ENCODE measurements around the gene YARS2.
"Not testable (repeated sequence)": the region's sequence is repeated elsewhere in the genome, so short reads cannot be mapped to it uniquely, and the experiment has no call there.

Gene YARS2

DNA sequence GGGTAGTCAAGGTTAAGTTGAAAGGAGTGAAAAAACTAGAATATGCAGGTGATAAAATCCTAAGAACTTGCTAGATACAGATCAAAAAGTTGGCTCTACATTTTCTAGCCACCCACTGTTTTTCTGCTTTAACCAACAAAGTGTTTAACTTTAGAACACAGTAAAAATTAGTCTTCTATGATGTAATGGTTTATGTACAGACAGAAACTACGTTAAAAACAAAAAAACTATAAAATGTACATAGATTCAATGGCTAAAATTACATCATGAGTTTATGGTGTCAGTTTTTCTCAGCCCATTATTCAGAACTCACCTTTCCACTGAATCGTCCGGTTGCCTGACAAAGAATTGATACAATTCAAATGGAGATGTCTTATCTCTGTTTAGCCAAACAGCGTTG, 2.1 kb downstream of the YARS2 start:
- no peak for DNase-seq (ENCODE audit: low read depth, low spot score)

GRCh38 chr12:32743264-32743663, 12.4 kb downstream of the YARS2 start:
- no peak for DNase-seq (ENCODE audit: low read depth, low spot score)

DNA sequence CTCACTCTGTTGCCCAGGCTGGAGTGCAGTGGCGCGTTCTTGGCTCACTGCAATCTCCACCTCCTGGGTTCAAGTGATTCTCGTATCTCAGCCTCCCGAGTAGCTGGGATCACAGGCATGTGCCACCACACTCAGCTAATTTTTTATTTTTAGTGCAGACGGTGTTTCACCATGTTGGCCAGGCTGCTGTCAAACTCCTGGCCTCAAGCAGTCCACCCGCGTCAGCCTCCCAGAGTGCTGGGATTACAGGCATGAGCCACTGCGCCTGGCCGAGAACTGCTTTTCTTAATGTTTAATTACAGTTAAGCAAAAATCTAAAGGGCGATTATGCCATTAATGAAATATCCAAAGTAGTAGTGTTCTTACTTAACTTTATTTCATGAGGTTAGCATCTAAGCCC, 13.6 kb downstream of the YARS2 start:
- DNase-seq (ENCODE audit: low read depth, low spot score), result no peak

GRCh38 chr12:32739279-32739678, 16.4 kb downstream of the YARS2 start:
- DNase-seq (ENCODE audit: low read depth, low spot score), result no peak

- no peak for DNase-seq (ENCODE audit: low read depth, low spot score)
Measured at GRCh38 chr12:32737715-32738114, 18.0 kb downstream of the YARS2 start.

GRCh38 chr12:32736445-32736844, 19.3 kb downstream of the YARS2 start:
- DNase-seq (ENCODE audit: low read depth, low spot score), result no peak

- no peak for DNase-seq (ENCODE audit: low read depth, low spot score)
Measured at GRCh38 chr12:32734952-32735351, 20.7 kb downstream of the YARS2 start.

DNA sequence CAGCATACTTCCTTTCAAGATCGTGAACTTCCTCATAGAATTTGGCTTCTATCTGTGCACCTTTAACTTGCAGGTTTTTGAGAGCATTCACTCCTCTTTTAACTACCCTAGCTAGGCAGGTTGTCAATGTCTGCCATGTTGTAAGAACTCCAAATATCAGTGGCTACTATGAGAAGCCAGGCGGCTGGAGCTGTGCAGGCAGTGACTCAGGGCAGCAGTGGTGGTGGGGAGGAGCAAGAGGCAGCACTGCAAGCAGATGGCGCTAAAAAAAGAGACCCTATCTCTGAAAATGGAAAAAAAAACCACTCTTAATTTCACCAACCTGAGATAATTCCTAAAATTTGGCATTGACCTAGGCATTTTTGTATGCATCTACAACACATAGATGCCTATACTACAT, 28.5 kb downstream of the YARS2 start:
- DNase-seq (ENCODE audit: low read depth, low spot score), result no peak

- no peak for DNase-seq (ENCODE audit: low read depth, low spot score)
Measured at GRCh38 chr12:32726286-32726685, 29.4 kb downstream of the YARS2 start.

- not testable (repeated sequence) for DNase-seq (ENCODE audit: low read depth, low spot score)
Measured at GRCh38 chr12:32725308-32725707, 30.4 kb downstream of the YARS2 start.

DNA sequence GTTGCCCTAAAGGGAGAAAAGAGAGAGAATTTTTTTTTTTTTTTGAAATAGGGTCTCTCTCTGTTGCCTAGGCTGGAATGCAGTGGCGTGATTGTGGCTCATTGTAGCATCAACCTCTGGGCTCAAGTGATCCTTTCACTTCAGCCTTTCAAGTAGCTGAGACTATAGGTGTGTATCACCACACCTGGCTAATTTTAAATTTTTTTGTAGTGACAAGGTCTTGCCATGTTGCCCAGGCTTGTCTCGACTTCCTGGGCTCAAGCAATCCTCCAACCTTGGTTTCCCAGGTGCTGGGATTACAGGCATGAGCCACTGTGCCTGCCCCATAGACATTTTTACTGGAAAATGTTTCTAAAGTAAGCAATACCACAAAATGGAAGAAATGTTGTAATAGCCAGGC, 36.8 kb downstream of the YARS2 start:
- DNase-seq (ENCODE audit: low read depth, low spot score), result no peak

DNA sequence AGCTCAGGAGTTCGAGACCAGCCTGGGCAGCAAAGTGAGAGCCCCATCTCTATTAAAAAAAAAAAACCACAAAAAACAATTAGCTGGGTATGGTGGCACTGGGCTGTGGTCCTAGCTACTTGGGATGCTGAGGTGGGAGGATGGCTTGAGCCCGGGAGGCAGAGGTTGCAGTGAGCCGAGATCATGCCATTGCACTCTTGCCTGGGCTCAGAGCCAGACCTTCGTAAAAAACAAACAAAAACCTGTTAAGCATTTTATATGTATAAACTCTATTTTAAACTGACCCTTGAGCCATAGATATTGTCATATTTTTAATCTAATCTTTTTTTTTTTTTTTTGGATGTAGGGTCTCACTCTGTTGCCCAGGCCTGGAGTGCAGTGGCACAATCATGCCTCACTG, 40.9 kb downstream of the YARS2 start:
- no peak for DNase-seq (ENCODE audit: low read depth, low spot score)

DNA sequence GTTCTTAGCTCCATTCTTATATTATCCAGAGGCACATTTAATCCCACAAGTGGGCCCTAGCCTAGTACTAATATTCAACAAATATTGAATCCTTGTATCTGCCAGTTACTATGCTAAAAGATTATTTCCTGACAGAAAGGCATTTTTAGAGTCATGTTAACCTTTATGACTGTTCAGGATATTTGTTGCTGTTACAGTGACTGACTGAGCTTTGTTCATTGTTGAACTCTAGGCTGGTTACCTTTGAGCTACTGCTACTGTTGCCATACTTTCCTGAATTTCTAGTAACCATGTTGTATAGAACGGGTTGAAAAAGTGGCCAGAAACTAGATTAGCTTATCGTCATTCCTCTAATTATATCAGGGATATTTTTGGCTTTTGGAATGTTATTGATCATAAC, 46.8 kb downstream of the YARS2 start:
- no peak for DNase-seq (ENCODE audit: low read depth, low spot score)

- no peak for DNase-seq (ENCODE audit: low read depth, low spot score)
Measured at GRCh38 chr12:32706335-32707024, 49.2 kb downstream of the YARS2 start.

- DNase-seq (ENCODE audit: low read depth, low spot score), result no peak
Measured at GRCh38 chr12:32705783-32706182, 49.9 kb downstream of the YARS2 start.

DNA sequence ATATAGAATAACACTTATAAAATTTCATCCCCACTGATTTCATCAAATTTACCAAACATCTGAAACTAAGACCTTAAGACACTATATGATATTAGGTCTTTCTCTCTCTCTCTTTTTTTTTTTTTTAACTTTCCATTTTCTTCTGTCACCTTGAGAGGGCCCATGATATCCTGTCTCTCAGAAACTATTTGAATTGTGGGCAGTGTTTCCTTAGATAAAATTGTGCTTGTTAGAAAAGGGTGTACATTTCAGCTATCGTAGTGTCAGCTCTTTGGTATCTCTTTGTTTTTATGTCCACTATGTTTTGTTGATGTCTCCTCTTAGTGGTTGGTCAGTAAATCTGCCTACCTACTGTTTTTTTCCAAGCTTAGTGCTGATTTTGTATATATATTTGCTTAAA, 52.8 kb downstream of the YARS2 start:
- DNase-seq (ENCODE audit: low read depth, low spot score), result no peak

DNA sequence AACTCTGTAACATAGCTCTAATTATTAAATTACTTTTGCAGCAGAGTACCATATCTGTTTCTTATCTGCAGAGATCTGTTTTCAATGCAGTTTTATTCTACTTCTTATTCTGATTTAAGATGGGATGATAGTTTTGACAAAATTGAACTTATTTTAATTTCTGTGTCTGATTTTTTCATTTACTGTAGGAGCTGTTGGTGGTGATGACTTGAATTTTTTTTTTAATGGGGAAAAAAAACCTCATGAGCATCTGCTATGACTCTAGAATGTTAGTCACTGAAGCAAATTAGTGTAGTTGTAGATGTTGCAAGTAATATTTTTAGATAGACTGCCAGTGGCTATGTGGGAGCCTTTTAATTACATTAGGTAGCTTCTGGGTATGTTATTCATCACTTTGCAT, 53.2 kb downstream of the YARS2 start:
- no peak for DNase-seq (ENCODE audit: low read depth, low spot score)

GRCh38 chr12:32699437-32699836, 56.3 kb downstream of the YARS2 start:
- DNase-seq (ENCODE audit: low read depth, low spot score), result not testable (repeated sequence)

DNA sequence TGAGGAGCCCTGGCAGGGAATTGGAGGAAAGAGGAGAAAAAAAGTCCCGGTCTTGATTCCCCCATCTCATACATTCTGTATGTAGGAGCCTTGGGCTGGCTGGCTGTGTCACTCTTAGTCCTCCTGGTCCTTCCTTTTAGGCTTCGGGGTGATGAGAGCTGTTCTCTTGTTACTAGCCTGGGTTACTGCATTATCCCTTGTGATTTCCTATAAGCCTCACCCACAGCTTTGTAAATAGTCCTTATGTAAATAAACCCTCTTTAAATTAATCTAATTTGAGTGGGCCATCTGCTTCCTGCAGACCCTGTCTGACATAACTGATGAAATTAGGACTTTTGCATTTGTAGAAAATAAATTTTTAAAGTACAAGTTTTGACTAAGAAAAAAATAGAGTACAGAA, 57.4 kb downstream of the YARS2 start:
- DNase-seq (ENCODE audit: low read depth, low spot score), result no peak

- no peak for DNase-seq (ENCODE audit: low read depth, low spot score)
Measured at GRCh38 chr12:32697445-32697844, 58.3 kb downstream of the YARS2 start.

Data from brain pericyte (primary cell).